AG20443 (cell line): ENCODE measurements around the gene DNM1.

Source experiments
- DNase-seq: peaks from one replicate; pipeline ENCODE4 v3.0.0; 2012; ENCODE audit warnings: low spot score, mixed read lengths

Gene DNM1

GRCh38 chr9:128205296-128205944, 2.2 kb downstream of the DNM1 start:
- no peak for DNase-seq

GRCh38 chr9:128206484-128206883, 3.3 kb downstream of the DNM1 start:
- no peak for DNase-seq

- DNase-seq, result no peak
These were observed 4.0 kb downstream of the DNM1 start for GRCh38 chr9:128206916-128207910.

GRCh38 chr9:128208386-128208785, 5.2 kb downstream of the DNM1 start:
- no peak for DNase-seq

GRCh38 chr9:128208946-128209669, 5.9 kb downstream of the DNM1 start:
- no peak for DNase-seq

- no peak for DNase-seq
These were observed 8.2 kb downstream of the DNM1 start for GRCh38 chr9:128211186-128211980.

GRCh38 chr9:128211981-128212281, 8.8 kb downstream of the DNM1 start:
- DNase-seq, result no peak

GRCh38 chr9:128213746-128214497, 10.7 kb downstream of the DNM1 start:
- DNase-seq, result no peak

- no peak for DNase-seq
These were observed 11.7 kb downstream of the DNM1 start for GRCh38 chr9:128214571-128215490.

- DNase-seq, result peak; percentile 63
These were observed 12.6 kb downstream of the DNM1 start for GRCh38 chr9:128215491-128216409.

GRCh38 chr9:128216781-128217553, 13.8 kb downstream of the DNM1 start:
- DNase-seq, result no peak

- no peak for DNase-seq
These were observed 15.0 kb downstream of the DNM1 start for GRCh38 chr9:128218172-128218517.

GRCh38 chr9:128218518-128219389, 15.6 kb downstream of the DNM1 start:
- DNase-seq, result peak; percentile 84

GRCh38 chr9:128219831-128220230, 16.7 kb downstream of the DNM1 start:
- no peak for DNase-seq

- DNase-seq, result no peak
These were observed 18.8 kb downstream of the DNM1 start for GRCh38 chr9:128222026-128222425.

GRCh38 chr9:128222880-128223670, 19.9 kb downstream of the DNM1 start:
- no peak for DNase-seq
